Adipocyte (in vitro differentiated cells): Measurements from ENCODE around the gene GATD1.
A peak's percentile ranks its signal among the peaks of the same experiment; 100 is the strongest.

Experiments used
- DNase-seq: peaks from one replicate; pipeline ENCODE4 v3.0.0-alpha.2; 2015; ENCODE audit warnings: low read depth
- H3K27me3 ChIP-seq: replicated peaks from 2 replicates; pipeline ENCODE4 v1.7.0; 2013; ENCODE audit warnings: mild to moderate bottlenecking, low read length, moderate library complexity; ENCODE audit not compliant: control insufficient read depth, insufficient read depth
- H3K36me3 ChIP-seq: 2 replicates; pipeline ENCODE4 v1.7.0; 2013; ENCODE audit warnings: low read length, mild to moderate bottlenecking, moderate library complexity; ENCODE audit not compliant: control insufficient read depth, insufficient read depth, severe bottlenecking
- H3K4me1 ChIP-seq: 2 replicates; pipeline ENCODE4 v1.7.0; 2013; ENCODE audit warnings: mild to moderate bottlenecking, low read length, moderate library complexity; ENCODE audit not compliant: control insufficient read depth, insufficient read depth
- H3K4me3 ChIP-seq: 2 replicates; pipeline ENCODE4 v1.7.0; 2013; ENCODE audit warnings: mild to moderate bottlenecking, low read length, moderate library complexity
- H3K9ac ChIP-seq: 2 replicates; pipeline ENCODE4 v1.7.0; 2013; ENCODE audit warnings: mild to moderate bottlenecking, low read length, moderate library complexity
- H3K9me3 ChIP-seq: 2 replicates; pipeline ENCODE4 v1.7.0; 2013; ENCODE audit warnings: mild to moderate bottlenecking, low read length, moderate library complexity; ENCODE audit not compliant: control insufficient read depth

GATD1 gene

GRCh38 chr11:799641-800316, 22.5 kb upstream of the GATD1 start:
- Histone ChIP-seq H3K36me3 (peaks cover 33% of the 10 kb centered on the region), H3K4me1 (peaks cover 23% of the 10 kb centered on the region), H3K9ac (no peak overlapping the region), H3K27me3 (no peaks in the 10 kb centered on the region), H3K9me3 (no peaks in the 10 kb centered on the region), H3K4me3 (no peak overlapping the region)
- DNase-seq: no peak

DNA sequence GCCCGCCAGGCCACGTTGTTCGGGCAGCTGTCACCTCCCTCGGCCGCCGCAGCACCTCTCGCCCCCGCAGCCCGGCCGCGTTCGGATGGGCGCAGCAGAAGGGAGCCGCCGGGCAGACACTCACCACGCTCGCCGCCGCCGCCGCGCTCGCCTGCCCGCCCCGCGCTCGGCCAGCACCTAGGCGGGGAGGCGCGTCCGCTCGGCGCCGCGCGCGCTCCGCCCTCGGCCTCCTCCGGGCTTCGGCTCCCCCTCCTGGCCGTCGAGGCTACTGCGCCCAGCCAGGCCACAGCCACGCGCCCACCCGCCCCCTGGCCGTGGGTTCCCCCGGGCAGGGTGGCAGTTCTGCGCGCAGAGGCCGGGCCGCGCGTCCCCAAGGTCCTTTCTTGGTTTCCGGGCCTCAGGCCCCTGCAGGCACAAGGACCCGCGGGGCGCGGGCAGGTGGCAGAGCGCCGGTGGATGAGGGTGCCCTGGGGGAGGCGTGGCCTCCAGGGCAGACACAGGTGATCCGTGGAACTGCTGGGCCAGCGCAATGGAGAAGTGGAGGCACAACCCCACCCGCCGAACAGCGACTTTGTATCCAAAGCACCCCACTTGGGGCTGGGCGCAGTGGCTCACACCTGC, 20.9 kb upstream of the GATD1 start, which contains the start of gene SLC25A22:
Gene SLC25A22 (minus strand): TSS at position 189 of the 621 bp plus-strand sequence. CDS start 3,275 bp downstream, outside the sequence.
- H3K4me3 ChIP-seq: peak within 1 kb of the TSS; percentile 91
- H3K9me3 ChIP-seq: no peaks in the 10 kb centered on the region
- peaks cover 33% of the 10 kb centered on the region for H3K36me3 ChIP-seq
- H3K9ac ChIP-seq: peak within 1 kb of the TSS; percentile 87
- peak; percentile 96 for DNase-seq
- H3K4me1 ChIP-seq: peaks cover 18% of the 10 kb centered on the region
- no peaks in the 10 kb centered on the region for H3K27me3 ChIP-seq

- H3K27me3 ChIP-seq: no peaks in the 10 kb centered on the region
- DNase-seq: peak; percentile 96
- H3K9ac ChIP-seq: peak overlapping the region; percentile 87
- peaks cover 18% of the 10 kb centered on the region for H3K4me1 ChIP-seq
- peak overlapping the region; percentile 91 for H3K4me3 ChIP-seq
- no peaks in the 10 kb centered on the region for H3K9me3 ChIP-seq
- peaks cover 29% of the 10 kb centered on the region for H3K36me3 ChIP-seq
Measured at GRCh38 chr11:797296-798092, 20.2 kb upstream of the GATD1 start.

DNA sequence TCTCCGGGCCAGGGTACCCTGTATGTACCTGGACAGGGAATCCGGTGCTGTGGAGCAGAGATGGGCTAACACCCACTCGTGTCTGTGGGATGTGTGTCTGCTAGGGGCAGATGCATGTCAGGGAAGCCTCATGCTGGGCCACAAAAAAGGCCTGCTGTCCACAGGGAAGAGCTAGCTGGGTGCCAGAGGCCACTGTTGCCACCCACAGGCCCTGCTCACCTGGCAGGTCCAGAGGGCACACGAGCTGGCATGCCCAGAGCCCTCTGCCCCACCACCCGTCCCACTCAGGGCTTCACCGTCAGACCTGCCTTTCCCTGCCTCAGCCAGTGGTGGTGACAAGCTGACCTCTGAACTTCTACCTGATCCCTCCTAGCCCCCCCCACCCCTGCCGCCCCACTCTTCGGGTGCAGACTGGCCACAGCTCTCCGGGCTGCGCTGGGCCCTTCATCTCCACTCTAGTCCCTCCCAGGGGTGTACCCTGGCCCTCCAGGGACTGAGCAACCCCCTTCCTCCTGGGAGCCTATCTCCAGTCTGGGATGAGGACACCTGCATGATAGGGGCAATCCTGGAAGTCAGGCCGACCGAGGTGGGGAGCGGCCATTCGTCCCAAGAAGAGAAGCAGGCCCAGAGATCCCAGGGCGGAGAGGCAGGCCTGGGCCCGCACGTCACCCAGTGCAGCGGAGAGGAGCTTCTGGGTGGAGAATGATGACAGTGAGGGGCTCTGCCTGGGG, 19.4 kb upstream of the GATD1 start:
- Histone ChIP-seq H3K27me3 (no peaks in the 10 kb centered on the region), H3K4me1 (peaks cover 18% of the 10 kb centered on the region), H3K9ac (peak overlapping the region; percentile 87), H3K9me3 (no peaks in the 10 kb centered on the region), H3K4me3 (peak overlapping the region; percentile 91), H3K36me3 (peaks cover 25% of the 10 kb centered on the region)
- no peak for DNase-seq

DNA sequence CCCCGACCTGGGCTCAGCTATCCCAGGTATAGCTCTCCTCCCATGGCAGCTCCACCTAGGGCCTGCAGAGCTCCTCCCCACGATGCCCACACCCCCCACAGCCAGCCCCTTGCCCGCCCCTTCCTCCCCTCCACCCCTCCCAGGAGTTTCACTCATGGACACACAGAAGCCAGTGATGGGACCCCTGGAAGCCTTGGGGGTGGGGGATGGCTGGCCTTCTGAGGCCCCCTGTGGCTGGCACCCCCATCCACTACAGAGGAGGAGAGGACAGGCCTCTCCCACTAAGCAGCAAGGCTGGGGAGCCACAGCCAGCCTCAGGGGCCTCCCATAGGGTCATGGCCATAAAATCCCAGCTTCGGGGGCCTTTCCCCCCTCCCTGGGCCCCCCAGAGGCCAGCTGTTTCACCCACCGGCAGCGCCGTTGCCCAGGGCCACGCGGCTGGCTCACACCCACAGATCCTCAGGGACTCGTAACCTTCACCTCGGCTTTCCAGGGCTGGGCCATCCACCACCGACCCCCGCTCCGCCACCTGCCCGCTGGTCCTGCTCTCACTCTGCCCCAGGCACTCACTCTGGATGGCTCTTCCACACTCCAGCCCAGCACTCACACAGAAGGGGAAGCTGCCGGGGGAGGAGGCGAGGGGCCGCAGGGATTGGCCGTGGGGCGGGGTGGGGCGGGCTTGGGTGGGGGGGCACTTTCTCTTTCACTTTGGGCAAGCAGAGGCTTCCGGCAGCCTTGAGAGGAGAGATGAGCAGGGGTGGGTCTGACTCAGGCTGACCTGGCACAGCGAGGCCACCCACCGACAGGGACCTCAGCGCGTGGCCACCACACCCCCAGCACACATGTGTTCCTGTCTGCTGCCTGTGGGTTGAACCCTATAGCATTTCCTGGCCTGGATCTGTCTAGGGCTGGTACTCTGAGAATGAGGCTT, 18.6 kb upstream of the GATD1 start:
- H3K9me3 ChIP-seq: no peaks in the 10 kb centered on the region
- no peaks in the 10 kb centered on the region for H3K27me3 ChIP-seq
- H3K4me1 ChIP-seq: peaks cover 18% of the 10 kb centered on the region
- peak overlapping the region; percentile 90 for H3K9ac ChIP-seq
- peak overlapping the region; percentile 91 for H3K4me3 ChIP-seq
- peaks cover 20% of the 10 kb centered on the region for H3K36me3 ChIP-seq
- peak; percentile 92 for DNase-seq

- H3K4me3 ChIP-seq: peak overlapping the region; percentile 91
- H3K9me3 ChIP-seq: no peaks in the 10 kb centered on the region
- DNase-seq: no peak
- peak overlapping the region; percentile 90 for H3K9ac ChIP-seq
- peaks cover 14% of the 10 kb centered on the region for H3K36me3 ChIP-seq
- no peaks in the 10 kb centered on the region for H3K27me3 ChIP-seq
- peaks cover 18% of the 10 kb centered on the region for H3K4me1 ChIP-seq
Measured at GRCh38 chr11:794766-795633, 17.7 kb upstream of the GATD1 start.

DNA sequence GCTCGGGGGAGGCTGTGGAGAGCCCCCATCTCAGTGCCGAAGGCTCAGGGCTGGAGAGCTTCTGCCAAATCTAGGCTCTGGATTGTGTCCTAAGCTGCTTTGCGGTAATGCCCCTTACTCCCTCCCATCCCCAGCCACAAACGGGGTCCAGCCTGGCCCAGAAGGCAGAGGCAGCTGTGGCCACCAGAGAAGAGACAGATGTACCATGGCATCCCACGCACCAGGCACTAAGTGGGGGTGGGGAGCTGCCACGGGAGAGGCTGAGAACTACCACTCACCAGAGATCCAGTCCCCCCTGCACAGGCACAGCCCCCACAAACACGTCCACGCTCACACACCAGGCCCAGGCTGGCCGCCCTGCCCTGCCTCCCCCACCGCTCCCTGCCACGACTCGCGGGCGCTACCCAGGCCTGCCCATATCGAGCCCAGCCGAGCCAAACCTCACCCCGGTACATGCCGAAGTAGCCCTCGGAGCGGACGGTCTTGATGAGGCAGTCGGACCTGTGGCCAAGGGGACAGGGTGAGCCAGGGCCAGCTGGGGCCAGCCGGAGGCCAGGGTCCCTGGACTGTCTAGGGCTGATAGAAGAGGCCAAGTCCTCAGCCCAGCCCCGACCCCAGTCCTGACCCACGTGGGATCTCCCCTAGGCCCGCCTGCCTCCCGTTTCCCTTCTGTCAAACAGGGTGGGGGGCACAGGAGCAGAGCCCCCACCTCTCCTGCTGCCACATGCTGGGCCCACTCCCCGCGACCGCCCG, 16.9 kb upstream of the GATD1 start:
- Histone ChIP-seq H3K9ac (no peak overlapping the region), H3K9me3 (no peaks in the 10 kb centered on the region), H3K27me3 (no peaks in the 10 kb centered on the region), H3K4me1 (peaks cover 18% of the 10 kb centered on the region), H3K4me3 (peak overlapping the region; percentile 91), H3K36me3 (peaks cover 7% of the 10 kb centered on the region)
- no peak for DNase-seq

GRCh38 chr11:793556-793955, 16.3 kb upstream of the GATD1 start:
- H3K4me1 ChIP-seq: peaks cover 18% of the 10 kb centered on the region
- no peaks in the 10 kb centered on the region for H3K9me3 ChIP-seq
- no peaks in the 10 kb centered on the region for H3K27me3 ChIP-seq
- H3K36me3 ChIP-seq: peaks cover 7% of the 10 kb centered on the region
- H3K4me3 ChIP-seq: no peak overlapping the region
- no peak for DNase-seq
- H3K9ac ChIP-seq: no peak overlapping the region

DNA sequence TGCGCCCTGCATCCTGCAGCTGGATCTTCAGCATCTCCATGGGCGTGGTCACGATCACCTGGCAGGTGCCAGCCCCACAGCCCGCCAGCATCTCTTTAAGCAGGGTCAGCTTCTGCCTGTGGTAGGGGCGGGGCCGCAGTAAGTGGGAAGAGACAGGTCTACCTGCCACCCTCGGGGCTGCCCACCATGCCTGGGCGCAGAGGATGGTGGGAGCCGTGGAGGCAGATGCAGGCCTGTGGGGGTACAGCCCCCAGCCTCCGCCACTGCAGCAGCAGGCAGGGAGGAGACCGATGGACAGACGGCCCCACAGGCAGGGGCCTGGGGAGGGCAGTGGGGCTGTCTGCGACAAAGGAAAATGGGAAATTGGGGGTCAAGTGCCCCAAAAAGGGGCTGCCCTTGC, 15.6 kb upstream of the GATD1 start:
- Histone ChIP-seq H3K27me3 (no peaks in the 10 kb centered on the region), H3K36me3 (peaks cover 7% of the 10 kb centered on the region), H3K9ac (no peak overlapping the region), H3K4me1 (peaks cover 18% of the 10 kb centered on the region), H3K4me3 (no peak overlapping the region), H3K9me3 (no peaks in the 10 kb centered on the region)
- DNase-seq: no peak
